ENCODE measurements around the gene AP2A1.

AP2A1 gene

GRCh38 chr19:49788857-49789256, 22.1 kb downstream of the AP2A1 start:
- TF ChIP-seq TAF1 (IDR thresholded peaks at IDR 0.05; ENCODE audit: borderline replicate concordance, insufficient read depth, low read length): no peak
- TF ChIP-seq SIN3A (IDR thresholded peaks at IDR 0.05; ENCODE audit: borderline replicate concordance, insufficient read depth, low read length): no peak
- TF ChIP-seq POLR2AphosphoS5 (IDR thresholded peaks at IDR 0.05; ENCODE audit: low read depth, low read length): no peak
- no peak for TF ChIP-seq FOXP2 (optimal IDR thresholded peaks at IDR 0.05; ENCODE audit: borderline replicate concordance, extremely low read depth, extremely low read length, insufficient read depth)
- no peak for TF ChIP-seq REST (IDR thresholded peaks at IDR 0.05; ENCODE audit: insufficient read depth in 1 of 2, low read depth in 2 of 2, low read length in 2 of 2)

- TF ChIP-seq FOXP2 (optimal IDR thresholded peaks at IDR 0.05; ENCODE audit: borderline replicate concordance, extremely low read depth, extremely low read length, insufficient read depth) (no peak), REST (IDR thresholded peaks at IDR 0.05; ENCODE audit: insufficient read depth in 1 of 2, low read depth in 2 of 2, low read length in 2 of 2) (no peak), POLR2AphosphoS5 (IDR thresholded peaks at IDR 0.05; ENCODE audit: low read depth, low read length) (no peak), TAF1 (IDR thresholded peaks at IDR 0.05; ENCODE audit: borderline replicate concordance, insufficient read depth, low read length) (no peak), SIN3A (IDR thresholded peaks at IDR 0.05; ENCODE audit: borderline replicate concordance, insufficient read depth, low read length) (no peak)
Measured at GRCh38 chr19:49790866-49791265, 24.1 kb downstream of the AP2A1 start.

- TF ChIP-seq TAF1 (IDR thresholded peaks at IDR 0.05; ENCODE audit: borderline replicate concordance, insufficient read depth, low read length) (no peak), SIN3A (IDR thresholded peaks at IDR 0.05; ENCODE audit: borderline replicate concordance, insufficient read depth, low read length) (no peak), POLR2AphosphoS5 (IDR thresholded peaks at IDR 0.05; ENCODE audit: low read depth, low read length) (no peak), FOXP2 (optimal IDR thresholded peaks at IDR 0.05; ENCODE audit: borderline replicate concordance, extremely low read depth, extremely low read length, insufficient read depth) (no peak), REST (IDR thresholded peaks at IDR 0.05; ENCODE audit: insufficient read depth in 1 of 2, low read depth in 2 of 2, low read length in 2 of 2) (no peak)
Measured at GRCh38 chr19:49791776-49792445, 25.1 kb downstream of the AP2A1 start.

GRCh38 chr19:49792829-49793560, 26.2 kb downstream of the AP2A1 start:
- TF ChIP-seq POLR2AphosphoS5 (IDR thresholded peaks at IDR 0.05; ENCODE audit: low read depth, low read length) (no peak), SIN3A (IDR thresholded peaks at IDR 0.05; ENCODE audit: borderline replicate concordance, insufficient read depth, low read length) (no peak), FOXP2 (optimal IDR thresholded peaks at IDR 0.05; ENCODE audit: borderline replicate concordance, extremely low read depth, extremely low read length, insufficient read depth) (no peak), REST (IDR thresholded peaks at IDR 0.05; ENCODE audit: insufficient read depth in 1 of 2, low read depth in 2 of 2, low read length in 2 of 2) (no peak), TAF1 (IDR thresholded peaks at IDR 0.05; ENCODE audit: borderline replicate concordance, insufficient read depth, low read length) (no peak)

All from PFSK-1 (cell line).